RPMI8226 (cell line): Measurements from ENCODE around the gene LIPE.

Experiments used
- DNase-seq: peaks from one replicate; pipeline ENCODE4 v3.0.0-alpha.2; 2015

LIPE gene

GRCh38 chr19:42352301-42353259 is 74.6 kb downstream of the LIPE start:
- no peak for DNase-seq
